Natural killer cell (primary cell): ENCODE data around the gene OTUD3. TPM values are rescaled to one million over a fixed set of nuclear protein-coding genes. Genes with fewer than 3 reads are reported as not detected.

Source experiments
- ATAC-seq, 3 donors: fragments of 150-1000 bp in 2 of 3; fragments of 200-7000 bp in 1 of 3; cut with Tn5 transposase; 1 replicate in 1 of 3; 2 replicates in 2 of 3; pipeline ENCODE4 v1.10.0; 2021; ENCODE audit warnings: mild to moderate bottlenecking in 2 of 3, moderate library complexity in 2 of 3
- DNase-seq, 2 donors: peaks; one replicate each; pipeline versions ENCODE4 v3.0.0 to v3.0.0-alpha.2; 2013 to 2021; ENCODE audit warnings: mixed read lengths in 1 of 2
- H3K27ac ChIP-seq: one replicate; pipeline ENCODE4 v1.5.1; 2013; ENCODE audit warnings: mild to moderate bottlenecking, low read length
- H3K27me3 ChIP-seq: one replicate; pipeline ENCODE4 v1.6.1; 2013; ENCODE audit warnings: low read length; ENCODE audit not compliant: control insufficient read depth, insufficient read depth
- H3K36me3 ChIP-seq: one replicate; pipeline ENCODE4 v1.6.1; 2013; ENCODE audit warnings: low read length; ENCODE audit not compliant: control insufficient read depth, insufficient read depth
- H3K4me1 ChIP-seq: one replicate; pipeline ENCODE4 v1.6.1; 2013; ENCODE audit warnings: low read length; ENCODE audit not compliant: control insufficient read depth, insufficient read depth
- H3K4me3 ChIP-seq: one replicate; pipeline ENCODE4 v1.5.1; 2013; ENCODE audit warnings: low read length
- H3K9me3 ChIP-seq: one replicate; pipeline ENCODE4 v1.6.1; 2013; ENCODE audit warnings: low read length; ENCODE audit not compliant: control insufficient read depth, insufficient read depth
- H3K27ac Mint-ChIP-seq, 2 donors: one replicate each; pipeline ENCODE4 v1.8.0; 2022; ENCODE audit warnings: mild to moderate bottlenecking in 2 of 2, mixed read lengths in 2 of 2, moderate library complexity in 1 of 2
- H3K27me3 Mint-ChIP-seq, 2 donors: one replicate each; pipeline ENCODE4 v1.8.0; 2022; ENCODE audit warnings: low read depth in 2 of 2, mixed read lengths in 2 of 2
- H3K36me3 Mint-ChIP-seq: one replicate; pipeline ENCODE4 v1.8.0; 2022; ENCODE audit warnings: mixed read lengths
- H3K4me1 Mint-ChIP-seq, 2 donors: one replicate each; pipeline ENCODE4 v1.8.0; 2022; ENCODE audit warnings: mixed read lengths in 2 of 2
- H3K4me3 Mint-ChIP-seq: one replicate; pipeline ENCODE4 v1.8.0; 2022; ENCODE audit warnings: mild to moderate bottlenecking, moderate library complexity, mixed read lengths
- H3K9me3 Mint-ChIP-seq, 2 donors: one replicate each; pipeline ENCODE4 v1.8.0; 2022; ENCODE audit warnings: mixed read lengths in 2 of 2
- CTCF ChIP-seq: fragments of 200-600 bp; IDR thresholded peaks from one replicate; pipeline ENCODE4 v1.8.0; 2022; ENCODE audit warnings: antibody characterized with exemption
- WGBS: methylation state at CpG from one replicate; pipeline ENCODE4 v1.1.7; 2013; ENCODE audit warnings: missing lambda C conversion rate; ENCODE audit not compliant: insufficient coverage; 5-methylcytosine and 5-hydroxymethylcytosine counted together
- intact Hi-C: fragments of 100-400 bp; cut with micrococcal nuclease; formaldehyde crosslinking; loops from one replicate; pipeline ENCODE4 v1.14.2; 2022
- total RNA-seq, 4 donors: library from RNA; stranded (reverse); fragments of 120-200 nt in 1 of 4; gene quantifications; one replicate each; pipeline versions ENCODE4 v1.2.3 to v1.2.4, GENCODE V29; 2013 to 2022

Gene OTUD3
- total RNA-seq, 3 donors from 2014 or later (not counting 1 experiment from before 2014, with no cell fraction given), result 10.5 to 21.8 (median 19.0) TPM

GRCh38 chr1:19901653-19902052 is 19.5 kb downstream of the OTUD3 start:
- no peak overlapping the region for H3K27ac ChIP-seq
- no peaks in the 10 kb centered on the region for H3K27me3 Mint-ChIP-seq
- peaks cover 41% of the 10 kb centered on the region for H3K36me3 Mint-ChIP-seq
- no peak overlapping the region for H3K4me3 ChIP-seq
- H3K4me1 ChIP-seq, result no peaks in the 10 kb centered on the region
- H3K9me3 ChIP-seq, result no peaks in the 10 kb centered on the region
- H3K27ac Mint-ChIP-seq, result no peak overlapping the region
- peaks cover 43% of the 10 kb centered on the region for H3K36me3 ChIP-seq
- H3K9me3 Mint-ChIP-seq, result no peaks in the 10 kb centered on the region
- ATAC-seq (no peak), DNase-seq (no peak)
- no peak overlapping the region for H3K4me3 Mint-ChIP-seq
- no peak for TF ChIP-seq CTCF
- 100% methylated on average over 1 of the region's 1 CpG for WGBS
- peaks cover 0 to 4% of the 10 kb centered on the region in 2 donors for H3K4me1 Mint-ChIP-seq
- intact Hi-C loops, result no loop called here
- H3K27me3 ChIP-seq, result no peaks in the 10 kb centered on the region

- Mint-ChIP-seq H3K4me1 (peaks cover 0 to 4% of the 10 kb centered on the region in 2 donors), H3K27me3 (no peaks in the 10 kb centered on the region), H3K36me3 (peaks cover 59% of the 10 kb centered on the region), H3K4me3 (no peak overlapping the region), H3K9me3 (no peaks in the 10 kb centered on the region), H3K27ac (no peak overlapping the region)
- no peak for DNase-seq
- no peaks in the 10 kb centered on the region for H3K27me3 ChIP-seq
- H3K36me3 ChIP-seq, result peaks cover 57% of the 10 kb centered on the region
- H3K9me3 ChIP-seq, result no peaks in the 10 kb centered on the region
- H3K27ac ChIP-seq, result no peak overlapping the region
- no peak for TF ChIP-seq CTCF
- no peak overlapping the region for H3K4me3 ChIP-seq
- intact Hi-C loops, result no loop called here
- H3K4me1 ChIP-seq, result no peaks in the 10 kb centered on the region
- 97% methylated on average over 7 of the region's 7 CpGs for WGBS
- no peak for ATAC-seq
These were observed 21.4 kb downstream of the OTUD3 start for GRCh38 chr1:19903621-19904020.

DNA sequence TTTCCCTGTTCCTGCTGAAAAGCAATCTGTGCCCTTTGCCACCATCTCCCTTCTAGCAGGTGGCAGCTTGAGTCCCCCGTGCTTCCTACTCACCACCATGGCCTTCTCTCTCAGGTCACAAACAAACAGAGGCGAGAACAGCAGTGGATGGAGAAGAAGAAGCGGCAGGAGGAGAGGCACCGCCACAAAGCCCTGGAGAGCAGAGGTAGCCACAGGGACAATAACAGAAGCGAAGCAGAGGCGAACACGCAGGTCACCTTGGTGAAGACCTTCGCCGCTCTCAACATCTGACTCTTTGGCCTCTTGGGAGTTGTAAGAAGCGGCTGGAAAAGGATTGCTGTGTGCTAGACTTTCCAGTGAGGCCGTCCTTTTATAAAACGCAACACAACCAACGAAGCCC is 25.3 kb downstream of the OTUD3 start:
- intact Hi-C loops, result no loop called here
- 99% methylated on average over 12 of the region's 13 CpGs for WGBS
- H3K4me3 ChIP-seq, result no peak overlapping the region
- no peaks in the 10 kb centered on the region for H3K9me3 ChIP-seq
- Mint-ChIP-seq H3K9me3 (no peaks in the 10 kb centered on the region), H3K27me3 (no peaks in the 10 kb centered on the region), H3K36me3 (peaks cover 50% of the 10 kb centered on the region), H3K4me3 (no peak overlapping the region), H3K4me1 (no peaks in the 10 kb centered on the region), H3K27ac (no peak overlapping the region)
- no peaks in the 10 kb centered on the region for H3K4me1 ChIP-seq
- H3K36me3 ChIP-seq, result peaks cover 78% of the 10 kb centered on the region
- DNase-seq, result no peak
- no peak for TF ChIP-seq CTCF
- H3K27ac ChIP-seq, result no peak overlapping the region
- no peak for ATAC-seq
- no peaks in the 10 kb centered on the region for H3K27me3 ChIP-seq

DNA sequence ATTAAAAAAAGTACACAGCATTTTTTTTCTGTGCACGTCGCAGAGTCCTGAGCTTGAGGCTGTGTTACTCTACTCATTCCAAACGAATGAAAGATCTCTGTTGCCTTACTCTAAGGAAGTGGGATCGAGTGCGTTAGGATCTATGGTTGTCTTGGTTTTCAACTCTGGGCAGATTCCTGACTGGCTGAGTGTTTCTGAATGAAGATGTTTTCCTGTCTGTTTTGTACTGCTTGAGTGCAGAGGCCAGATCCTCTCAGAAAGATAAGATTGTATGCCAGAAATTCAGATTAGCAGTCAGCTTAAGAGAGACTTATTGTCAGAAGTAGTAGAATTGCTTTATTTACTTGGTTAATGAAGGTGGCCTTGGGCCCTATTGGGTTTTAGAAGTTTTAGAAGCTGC is 27.2 kb downstream of the OTUD3 start:
- Histone ChIP-seq H3K36me3 (peaks cover 80% of the 10 kb centered on the region), H3K27me3 (no peaks in the 10 kb centered on the region), H3K4me3 (no peak overlapping the region), H3K27ac (no peak overlapping the region), H3K9me3 (no peaks in the 10 kb centered on the region), H3K4me1 (no peaks in the 10 kb centered on the region)
- ATAC-seq, result no peak
- Mint-ChIP-seq H3K27ac (no peak overlapping the region), H3K4me3 (no peak overlapping the region), H3K36me3 (peaks cover 38% of the 10 kb centered on the region), H3K27me3 (no peaks in the 10 kb centered on the region), H3K4me1 (no peaks in the 10 kb centered on the region), H3K9me3 (no peaks in the 10 kb centered on the region)
- TF ChIP-seq CTCF, result no peak
- no peak for DNase-seq
- intact Hi-C loops, result no loop called here
- 97% methylated on average over 5 of the region's 5 CpGs for WGBS
